HCT116 (cell line): ENCODE results near the gene RAD51D. TPM values are rescaled to one million over a fixed set of nuclear protein-coding genes. Genes with fewer than 3 reads are reported as not detected.

Experiments
- ATAC-seq: fragments of 200-7000 bp; cut with Tn5 transposase; 2 replicates; pipeline ENCODE4 v1.9.1; 2020; ENCODE audit warnings: mild to moderate bottlenecking, moderate library complexity
- BruUV-seq: library from RNA; stranded (reverse); fragments of 400-500 nt; replicated peaks from 2 replicates; lab custom pipeline; 2021; lab: Mats Ljungman, UMichigan
- CTCF ChIA-PET: fragments of 300-600 bp; sonication (Branson Sonifier 250); formaldehyde crosslinking; loops from one replicate; lab custom pipeline; 2021; ENCODE audit warnings: antibody characterized with exemption; lab: Charles Lee
- POLR2A ChIA-PET: fragments of 300-600, 350-600 bp; sonication (Branson Sonifier 250); formaldehyde crosslinking; loops from one replicate; lab custom pipeline; 2021; ENCODE audit warnings: antibody characterized with exemption; lab: Charles Lee
- RAD21 ChIA-PET, 2 experiments: fragments of 300-600 bp; sonication (Branson Sonifier 250); formaldehyde crosslinking; loops; one replicate each; lab custom pipeline; 2023; ENCODE audit warnings: low total read pairs in 2 of 2; ENCODE audit not compliant: uncharacterized antibody in 2 of 2, unreplicated experiment in 2 of 2, low non-redundant PET in 1 of 2; lab: Charles Lee
- DNase-seq: peaks from one replicate; pipeline ENCODE4 v3.0.0-alpha.2; 2010; ENCODE audit warnings: low read depth, low spot score
- H2AFZ ChIP-seq: fragments of 200-600 bp; shearing (Covaris generic), sonication (generic); 2 replicates; pipeline ENCODE4 v1.6.1; 2017; ENCODE audit warnings: low read depth, mixed run types, mixed read lengths, antibody characterized with exemption, low read length; ENCODE audit not compliant: poor library complexity, severe bottlenecking
- H3K27ac ChIP-seq: 2 replicates; pipeline ENCODE4 v1.5.1; 2012; ENCODE audit warnings: low read depth, low read length
- H3K27me3 ChIP-seq: fragments of 200-600 bp; sonication (generic); 2 replicates; pipeline ENCODE4 v1.6.1; 2016; ENCODE audit warnings: mixed run types, low read length, mixed read lengths; ENCODE audit not compliant: insufficient read depth
- H3K36me3 ChIP-seq, 2 experiments: fragments of 200-500 bp in 1 of 2; fragments of 200-600 bp in 1 of 2; sonication (Bioruptor generic) in 1 of 2; sonication (generic) in 1 of 2; 2 replicates each; pipeline versions ENCODE4 v1.5.1 to v1.6.1; 2014 to 2016; ENCODE audit warnings: low read length in 2 of 2, inconsistent platforms in 1 of 2, mixed read lengths in 1 of 2, mixed run types in 1 of 2; ENCODE audit not compliant: insufficient read depth in 2 of 2, control insufficient read depth in 1 of 2
- H3K4me1 ChIP-seq, 2 experiments: fragments of 200-600 bp in 1 of 2; sonication (generic) in 1 of 2; 2 replicates each; pipeline versions ENCODE4 v1.5.1 to v1.6.1; 2012 to 2017; ENCODE audit warnings: low read length in 2 of 2, inconsistent platforms in 1 of 2, mild to moderate bottlenecking in 1 of 2, mixed read lengths in 1 of 2, mixed run types in 1 of 2, moderate library complexity in 1 of 2; ENCODE audit not compliant: insufficient read depth in 2 of 2, control insufficient read depth in 1 of 2
- H3K4me2 ChIP-seq: fragments of 200-600 bp; sonication (generic); 2 replicates; pipeline ENCODE4 v1.6.1; 2017; ENCODE audit warnings: mixed run types, low read length, mixed read lengths
- H3K4me3 ChIP-seq, 2 experiments: fragments of 200-600 bp in 1 of 2; sonication (generic) in 1 of 2; replicated peaks in 1 of 2; 2 replicates each; pipeline ENCODE4 v1.5.1; 2011 to 2016; ENCODE audit warnings: low read length in 2 of 2, control low read depth in 1 of 2, low read depth in 1 of 2, mild to moderate bottlenecking in 1 of 2, mixed read lengths in 1 of 2, mixed run types in 1 of 2
- H3K79me2 ChIP-seq: fragments of 200-600 bp; sonication (generic); 2 replicates; pipeline ENCODE4 v1.6.1; 2017; ENCODE audit warnings: mild to moderate bottlenecking, mixed run types, low read length, moderate library complexity, mixed read lengths; ENCODE audit not compliant: insufficient read depth
- H3K9ac ChIP-seq: fragments of 200-600 bp; sonication (generic); 2 replicates; pipeline ENCODE4 v1.6.1; 2016; ENCODE audit warnings: low read length, mixed read lengths
- H3K9me2 ChIP-seq: fragments of 200-600 bp; sonication (generic), shearing (Covaris generic); 2 replicates; pipeline ENCODE4 v1.6.1; 2017; ENCODE audit warnings: mixed run types, mild to moderate bottlenecking, moderate library complexity; ENCODE audit not compliant: insufficient read depth
- H3K9me3 ChIP-seq, 2 experiments: fragments of 200-500 bp in 1 of 2; fragments of 200-600 bp in 1 of 2; sonication (Bioruptor generic) in 1 of 2; sonication (generic) in 1 of 2; 2 replicates each; pipeline ENCODE4 v1.6.1; 2014 to 2017; ENCODE audit warnings: low read length in 2 of 2, mixed read lengths in 2 of 2, inconsistent platforms in 1 of 2, low read depth in 1 of 2, mild to moderate bottlenecking in 1 of 2, mixed run types in 1 of 2, moderate library complexity in 1 of 2; ENCODE audit not compliant: control insufficient read depth in 1 of 2, insufficient read depth in 1 of 2
- H4K20me1 ChIP-seq: fragments of 200-600 bp; sonication (generic), shearing (Covaris generic); 2 replicates; pipeline ENCODE4 v1.6.1; 2017; ENCODE audit warnings: mixed run types, mild to moderate bottlenecking, moderate library complexity; ENCODE audit not compliant: insufficient read depth
- EZH2phosphoT487 ChIP-seq: fragments of 200-600 bp; IDR thresholded peaks from 2 replicates; pipeline ENCODE4 v1.6.1; 2018; ENCODE audit warnings: antibody characterized with exemption, borderline replicate concordance
- RAD21 ChIP-seq: IDR thresholded peaks from 2 replicates; pipeline ENCODE4 v1.6.1; 2012; ENCODE audit warnings: low read depth, mild to moderate bottlenecking
- SIN3A ChIP-seq: IDR thresholded peaks from 2 replicates; pipeline ENCODE4 v1.6.1; 2012; ENCODE audit warnings: low read depth
- TCF7L2 ChIP-seq: IDR thresholded peaks from 2 replicates; pipeline ENCODE4 v1.7.0; 2011; ENCODE audit warnings: borderline replicate concordance, inconsistent platforms; ENCODE audit not compliant: insufficient read depth, insufficient read length; ENCODE audit errors: extremely low read depth
- ZNF274 ChIP-seq: fragments of 200-500 bp; sonication (Bioruptor generic); IDR thresholded peaks from 2 replicates; pipeline ENCODE4 v1.6.1; 2014; ENCODE audit warnings: mild to moderate bottlenecking, low read depth, low read length, inconsistent platforms
- intact Hi-C: fragments of 100-400 bp; cut with micrococcal nuclease; formaldehyde crosslinking; loops from 2 replicates; pipeline ENCODE4 v1.10.0; 2022
- total RNA-seq: library from RNA; stranded (reverse); gene quantifications from one replicate; pipeline ENCODE4 v1.2.1, GENCODE V29; 2021; ENCODE audit not compliant: unreplicated experiment
- TF ChIP-seq, protein P1 (sequence below): IDR thresholded peaks from 2 replicates; pipeline ENCODE4 v1.6.1; 2012; ENCODE audit warnings: low read depth
- TF ChIP-seq, protein P2 (sequence below), 3 experiments: fragments of 200-600 bp in 1 of 3; sonication (generic) in 1 of 3; IDR thresholded peaks in 2 of 3; conservative IDR thresholded peaks in 1 of 3; 2 replicates each; pipeline ENCODE4 v1.5.1; 2012 to 2017; ENCODE audit warnings: low read depth in 2 of 3, low read length in 2 of 3, antibody characterized with exemption in 1 of 3, borderline replicate concordance in 1 of 3, control low read depth in 1 of 3, mild to moderate bottlenecking in 1 of 3, mixed read lengths in 1 of 3, mixed run types in 1 of 3, moderate library complexity in 1 of 3; ENCODE audit not compliant: insufficient read depth in 1 of 3

Gene RAD51D
- total RNA-seq, 1 experiment from 2014 or later: 12.9 TPM

DNA sequence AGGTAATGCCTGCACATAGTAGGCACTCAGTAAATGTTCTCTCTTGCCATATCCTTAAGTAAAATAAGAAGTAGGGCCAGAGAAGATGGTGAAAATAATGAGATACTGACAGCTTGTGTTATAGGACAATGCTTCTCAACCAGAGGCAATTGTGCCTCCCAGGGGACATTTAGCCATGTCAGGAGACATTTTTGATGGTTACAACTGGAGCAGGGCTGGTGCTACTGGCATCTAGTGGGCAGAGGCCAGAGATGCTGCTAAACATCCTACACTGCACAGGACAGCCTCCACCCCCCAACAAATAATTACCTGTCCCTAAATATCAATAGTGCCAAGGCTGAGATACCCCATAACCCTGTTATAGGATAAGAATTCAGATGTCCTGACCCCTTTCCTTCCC, 1.7 kb downstream of the RAD51D start:
- TF ChIP-seq EZH2phosphoT487 (no peak), ZNF274 (no peak), TCF7L2 (no peak), RAD21 (peak; percentile 77), SIN3A (no peak)
- TF ChIP-seq, protein P1, sequence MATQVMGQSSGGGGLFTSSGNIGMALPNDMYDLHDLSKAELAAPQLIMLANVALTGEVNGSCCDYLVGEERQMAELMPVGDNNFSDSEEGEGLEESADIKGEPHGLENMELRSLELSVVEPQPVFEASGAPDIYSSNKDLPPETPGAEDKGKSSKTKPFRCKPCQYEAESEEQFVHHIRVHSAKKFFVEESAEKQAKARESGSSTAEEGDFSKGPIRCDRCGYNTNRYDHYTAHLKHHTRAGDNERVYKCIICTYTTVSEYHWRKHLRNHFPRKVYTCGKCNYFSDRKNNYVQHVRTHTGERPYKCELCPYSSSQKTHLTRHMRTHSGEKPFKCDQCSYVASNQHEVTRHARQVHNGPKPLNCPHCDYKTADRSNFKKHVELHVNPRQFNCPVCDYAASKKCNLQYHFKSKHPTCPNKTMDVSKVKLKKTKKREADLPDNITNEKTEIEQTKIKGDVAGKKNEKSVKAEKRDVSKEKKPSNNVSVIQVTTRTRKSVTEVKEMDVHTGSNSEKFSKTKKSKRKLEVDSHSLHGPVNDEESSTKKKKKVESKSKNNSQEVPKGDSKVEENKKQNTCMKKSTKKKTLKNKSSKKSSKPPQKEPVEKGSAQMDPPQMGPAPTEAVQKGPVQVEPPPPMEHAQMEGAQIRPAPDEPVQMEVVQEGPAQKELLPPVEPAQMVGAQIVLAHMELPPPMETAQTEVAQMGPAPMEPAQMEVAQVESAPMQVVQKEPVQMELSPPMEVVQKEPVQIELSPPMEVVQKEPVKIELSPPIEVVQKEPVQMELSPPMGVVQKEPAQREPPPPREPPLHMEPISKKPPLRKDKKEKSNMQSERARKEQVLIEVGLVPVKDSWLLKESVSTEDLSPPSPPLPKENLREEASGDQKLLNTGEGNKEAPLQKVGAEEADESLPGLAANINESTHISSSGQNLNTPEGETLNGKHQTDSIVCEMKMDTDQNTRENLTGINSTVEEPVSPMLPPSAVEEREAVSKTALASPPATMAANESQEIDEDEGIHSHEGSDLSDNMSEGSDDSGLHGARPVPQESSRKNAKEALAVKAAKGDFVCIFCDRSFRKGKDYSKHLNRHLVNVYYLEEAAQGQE: no peak
- TF ChIP-seq, protein P2, sequence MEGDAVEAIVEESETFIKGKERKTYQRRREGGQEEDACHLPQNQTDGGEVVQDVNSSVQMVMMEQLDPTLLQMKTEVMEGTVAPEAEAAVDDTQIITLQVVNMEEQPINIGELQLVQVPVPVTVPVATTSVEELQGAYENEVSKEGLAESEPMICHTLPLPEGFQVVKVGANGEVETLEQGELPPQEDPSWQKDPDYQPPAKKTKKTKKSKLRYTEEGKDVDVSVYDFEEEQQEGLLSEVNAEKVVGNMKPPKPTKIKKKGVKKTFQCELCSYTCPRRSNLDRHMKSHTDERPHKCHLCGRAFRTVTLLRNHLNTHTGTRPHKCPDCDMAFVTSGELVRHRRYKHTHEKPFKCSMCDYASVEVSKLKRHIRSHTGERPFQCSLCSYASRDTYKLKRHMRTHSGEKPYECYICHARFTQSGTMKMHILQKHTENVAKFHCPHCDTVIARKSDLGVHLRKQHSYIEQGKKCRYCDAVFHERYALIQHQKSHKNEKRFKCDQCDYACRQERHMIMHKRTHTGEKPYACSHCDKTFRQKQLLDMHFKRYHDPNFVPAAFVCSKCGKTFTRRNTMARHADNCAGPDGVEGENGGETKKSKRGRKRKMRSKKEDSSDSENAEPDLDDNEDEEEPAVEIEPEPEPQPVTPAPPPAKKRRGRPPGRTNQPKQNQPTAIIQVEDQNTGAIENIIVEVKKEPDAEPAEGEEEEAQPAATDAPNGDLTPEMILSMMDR (IDR thresholded peaks at IDR 0.05 in 2 of 3, conservative IDR thresholded peaks at IDR 0.05 in 1 of 3; ENCODE audit: borderline replicate concordance in 1 of 3, insufficient read depth in 1 of 3, low read depth in 2 of 3, low read length in 2 of 3): peak; percentile 52 to 87 (median 58)
- H3K4me2 ChIP-seq: peak overlapping the region; percentile 94
- ATAC-seq: peak; percentile 28; the same call in 1 of the 2 replicates

More for the DNA sequence above, 1.7 kb downstream of the RAD51D start:
- H3K79me2 ChIP-seq: peaks cover 2% of the 10 kb centered on the region; the same call in 1 of the 2 replicates
- no peak overlapping the region for H3K27ac ChIP-seq
- no peaks in the 10 kb centered on the region for H3K27me3 ChIP-seq
- no peaks in the 10 kb centered on the region for H3K9me2 ChIP-seq
- intact Hi-C loops: loop anchor here (1.0 to 5.0 kb wide), 4 partner anchors 120 to 697 kb away; partner anchors contain the start of gene LIG3
- ChIA-PET POLR2A (no interaction called here), CTCF (interaction anchor here (1.8 to 3.3 kb wide), 3 partner anchors 28 to 698 kb away, joined by 6 to 13 read pairs (median 12); no protein-coding TSS in a partner anchor), RAD21 (no interaction called here)
- H3K4me1 ChIP-seq: peaks cover 5 to 23% of the 10 kb centered on the region in 2 experiments; a peak in 3 of 4 replicates
- no peak overlapping the region for H2AFZ ChIP-seq
- no peaks in the 10 kb centered on the region for H3K9me3 ChIP-seq
- DNase-seq: no peak
- no peak overlapping the region for H3K4me3 ChIP-seq
- BruUV-seq: no TSS peak
- H3K36me3 ChIP-seq: no peaks in the 10 kb centered on the region
- H3K9ac ChIP-seq: no peak overlapping the region
- H4K20me1 ChIP-seq: no peaks in the 10 kb centered on the region
